IMR-90 (cell line): Measurements from ENCODE around the gene LRRC4C. TPM values are rescaled to one million over a fixed set of nuclear protein-coding genes. Genes with fewer than 3 reads are reported as not detected.

Source experiments
- ATAC-seq: fragments of 200-7000 bp; cut with Tn5 transposase; 2 replicates; pipeline ENCODE4 v1.9.1; 2020; ENCODE audit warnings: low read depth, mild to moderate bottlenecking, moderate library complexity
- BruUV-seq: library from RNA; stranded (reverse); fragments of 400-500 nt; replicated peaks from 2 replicates; lab custom pipeline; 2021; lab: Mats Ljungman, UMichigan
- CTCF ChIA-PET: fragments of 300-600 bp; formaldehyde crosslinking; extraction: SDS; loops from one replicate; lab custom pipeline; 2021; ENCODE audit warnings: antibody characterized with exemption; lab: Yijun Ruan, JAX
- POLR2A ChIA-PET: fragments of 300-600 bp; sonication (Branson Sonifier 250); formaldehyde crosslinking; loops from one replicate; lab custom pipeline; 2022; ENCODE audit warnings: antibody characterized with exemption; ENCODE audit not compliant: unreplicated experiment; lab: Charles Lee
- DNase-seq: peaks from one replicate; pipeline ENCODE4 v3.0.0; 2013
- H2AFZ ChIP-seq: replicated peaks from 2 replicates; pipeline ENCODE3; 2013; ENCODE audit warnings: low read length, mild to moderate bottlenecking; ENCODE audit not compliant: poor library complexity
- H2AK5ac ChIP-seq: 2 replicates; pipeline ENCODE4 v1.6.1; 2013; ENCODE audit warnings: low read depth, low read length, inconsistent platforms
- H2AK9ac ChIP-seq: replicated peaks from 2 replicates; pipeline ENCODE3; 2013; ENCODE audit warnings: mild to moderate bottlenecking, low read depth, low read length, moderate library complexity; ENCODE audit not compliant: poor library complexity
- H2BK120ac ChIP-seq: 2 replicates; pipeline ENCODE4 v1.6.1; 2013; ENCODE audit warnings: low read depth, low read length, inconsistent platforms
- H2BK15ac ChIP-seq: 3 replicates; pipeline ENCODE4 v1.6.1; 2013; ENCODE audit warnings: low read depth, low read length, inconsistent platforms
- H2BK20ac ChIP-seq: 2 replicates; pipeline ENCODE4 v1.6.1; 2013; ENCODE audit warnings: low read depth, mild to moderate bottlenecking, inconsistent platforms, low read length, moderate library complexity
- H2BK5ac ChIP-seq: 2 replicates; pipeline ENCODE4 v1.6.1; 2013; ENCODE audit warnings: mild to moderate bottlenecking, low read depth, low read length, inconsistent platforms; ENCODE audit not compliant: poor library complexity, severe bottlenecking
- H3K14ac ChIP-seq: replicated peaks from 2 replicates; pipeline ENCODE4 v1.6.1; 2013; ENCODE audit warnings: low read depth, low read length, inconsistent platforms
- H3K18ac ChIP-seq: 2 replicates; pipeline ENCODE4 v1.6.1; 2013; ENCODE audit warnings: low read depth, low read length, control low read depth
- H3K23ac ChIP-seq: 2 replicates; pipeline ENCODE4 v1.6.1; 2013; ENCODE audit warnings: low read depth, low read length, inconsistent platforms
- H3K27ac ChIP-seq: 2 replicates; pipeline ENCODE4 v1.5.1; 2013; ENCODE audit warnings: mild to moderate bottlenecking, control low read depth, low read length; ENCODE audit not compliant: insufficient read depth
- H3K27me3 ChIP-seq: 2 replicates; pipeline ENCODE4 v1.6.1; 2013; ENCODE audit warnings: low read length; ENCODE audit not compliant: control insufficient read depth, insufficient read depth
- H3K36me3 ChIP-seq: 2 replicates; pipeline ENCODE4 v1.6.1; 2013; ENCODE audit warnings: low read length, mixed read lengths; ENCODE audit not compliant: control insufficient read depth, insufficient read depth
- H3K4ac ChIP-seq: 2 replicates; pipeline ENCODE4 v1.6.1; 2013; ENCODE audit warnings: low read depth, low read length, inconsistent platforms
- H3K4me1 ChIP-seq: 2 replicates; pipeline ENCODE4 v1.6.1; 2013; ENCODE audit warnings: low read length, mixed read lengths; ENCODE audit not compliant: control insufficient read depth, insufficient read depth
- H3K4me2 ChIP-seq: 2 replicates; pipeline ENCODE4 v1.6.1; 2013; ENCODE audit warnings: low read depth, mild to moderate bottlenecking, control low read depth, low read length, moderate library complexity
- H3K4me3 ChIP-seq: 2 replicates; pipeline ENCODE4 v1.5.1; 2013; ENCODE audit warnings: low read depth, mild to moderate bottlenecking, control low read depth, low read length, moderate library complexity; ENCODE audit not compliant: insufficient read depth
- H3K56ac ChIP-seq: 2 replicates; pipeline ENCODE4 v1.6.1; 2013; ENCODE audit warnings: low read length, inconsistent platforms; ENCODE audit not compliant: insufficient read depth; ENCODE audit errors: extremely low read depth
- H3K79me1 ChIP-seq, 2 experiments: 2 replicates each; pipeline ENCODE4 v1.6.1; 2013; ENCODE audit warnings: low read length in 2 of 2, inconsistent platforms in 1 of 2, low read depth in 1 of 2
- H3K9ac ChIP-seq: 2 replicates; pipeline ENCODE4 v1.6.1; 2013; ENCODE audit warnings: low read depth, low read length, control low read depth
- H3K9me1 ChIP-seq: 2 replicates; pipeline ENCODE4 v1.6.1; 2013; ENCODE audit warnings: low read length, inconsistent platforms; ENCODE audit not compliant: insufficient read depth
- H3K9me3 ChIP-seq: 2 replicates; pipeline ENCODE4 v1.6.1; 2013; ENCODE audit warnings: low read length; ENCODE audit not compliant: control insufficient read depth, insufficient read depth
- H4K20me1 ChIP-seq: 2 replicates; pipeline ENCODE4 v1.6.1; 2013; ENCODE audit warnings: low read length, inconsistent platforms; ENCODE audit not compliant: insufficient read depth
- H4K5ac ChIP-seq: 2 replicates; pipeline ENCODE4 v1.6.1; 2013; ENCODE audit warnings: mild to moderate bottlenecking, low read depth, low read length, control low read depth
- H4K8ac ChIP-seq, 2 experiments: 2 replicates each; pipeline ENCODE4 v1.6.1; 2013; ENCODE audit warnings: low read depth in 2 of 2, low read length in 2 of 2, control low read depth in 1 of 2, inconsistent platforms in 1 of 2
- H4K91ac ChIP-seq: 2 replicates; pipeline ENCODE4 v1.6.1; 2013; ENCODE audit warnings: low read depth, low read length, inconsistent platforms; ENCODE audit not compliant: insufficient read depth
- BHLHE40 ChIP-seq: fragments of 150-350 bp; IDR thresholded peaks from 2 replicates; pipeline ENCODE4 v1.6.1; 2016; ENCODE audit warnings: mild to moderate bottlenecking, low read depth, low read length
- CEBPB ChIP-seq: IDR thresholded peaks from 2 replicates; pipeline ENCODE4 v1.6.1; 2012; ENCODE audit warnings: low read depth, low read length, improper control_type of control experiment
- CHD1 ChIP-seq: IDR thresholded peaks from 2 replicates; pipeline ENCODE4 v1.6.1; 2012; ENCODE audit warnings: low read depth, low read length, improper control_type of control experiment
- FOS ChIP-seq: fragments of 150-350 bp; IDR thresholded peaks from 2 replicates; pipeline ENCODE4 v1.6.1; 2016; ENCODE audit warnings: low read depth, low read length
- MAFK ChIP-seq: IDR thresholded peaks from 2 replicates; pipeline ENCODE4 v1.6.1; 2012; ENCODE audit warnings: low read depth, low read length, improper control_type of control experiment
- MAZ ChIP-seq: IDR thresholded peaks from 2 replicates; pipeline ENCODE4 v1.6.1; 2012; ENCODE audit warnings: low read depth, mild to moderate bottlenecking, low read length, improper control_type of control experiment, moderate library complexity, borderline replicate concordance
- MXI1 ChIP-seq: IDR thresholded peaks from 2 replicates; pipeline ENCODE4 v1.6.1; 2012; ENCODE audit warnings: low read depth, mild to moderate bottlenecking, low read length, moderate library complexity, borderline replicate concordance
- NFE2L2 ChIP-seq: fragments of 150-350 bp; IDR thresholded peaks from 2 replicates; pipeline ENCODE4 v1.6.1; 2016; ENCODE audit warnings: low read depth, mild to moderate bottlenecking, low read length
- POLR2A ChIP-seq: IDR thresholded peaks from 2 replicates; pipeline ENCODE4 v1.6.1; 2012; ENCODE audit warnings: mild to moderate bottlenecking, low read depth, low read length
- RAD21 ChIP-seq: IDR thresholded peaks from 2 replicates; pipeline ENCODE4 v1.6.1; 2012; ENCODE audit warnings: low read length, improper control_type of control experiment
- RCOR1 ChIP-seq: IDR thresholded peaks from 2 replicates; pipeline ENCODE4 v1.6.1; 2012; ENCODE audit warnings: mild to moderate bottlenecking, low read length, improper control_type of control experiment; ENCODE audit not compliant: insufficient replicate concordance
- RFX5 ChIP-seq: IDR thresholded peaks from 2 replicates; pipeline ENCODE4 v1.8.0; 2012; ENCODE audit warnings: low read depth, mild to moderate bottlenecking, low read length, moderate library complexity
- SMC3 ChIP-seq: fragments of 150-350 bp; IDR thresholded peaks from 2 replicates; pipeline ENCODE4 v1.6.1; 2016; ENCODE audit warnings: low read depth, mild to moderate bottlenecking, antibody characterized with exemption, low read length, moderate library complexity
- WGBS, 2 experiments: methylation state at CpG; one replicate each; pipeline versions ENCODE4 v1.1.5 to v1.1.7; 2013; ENCODE audit warnings: missing lambda C conversion rate in 2 of 2; ENCODE audit not compliant: insufficient read length in 1 of 2; ENCODE audit errors: extremely low coverage in 2 of 2; 5-methylcytosine and 5-hydroxymethylcytosine counted together
- dilution Hi-C: fragments of 300-500 bp; cut with HindIII; formaldehyde crosslinking; loops from one replicate; pipeline ENCODE4 v1.14.3; 2018; ENCODE audit warnings: low sequenced_read_pairs; ENCODE audit not compliant: unreplicated experiment
- in situ Hi-C: fragments of 300-500 bp; cut with MboI; formaldehyde crosslinking; loops from 3 replicates; pipeline ENCODE4 v1.14.3; 2019; ENCODE audit warnings: low sequenced_read_pairs, inconsistent platforms, mixed read lengths
- intact Hi-C: fragments of 100-400 bp; cut with micrococcal nuclease; formaldehyde crosslinking; loops from 2 replicates; pipeline ENCODE4 v1.10.0; 2022
- polyA plus RNA-seq, 3 experiments: library from polyadenylated mRNA; depleted of rRNA; stranded (reverse); fragments of >200 nt; gene quantifications; 2 replicates each; pipeline ENCODE4 v1.2.3, GENCODE V29; 2012; ENCODE audit warnings: low replicate concordance in 1 of 3
- total RNA-seq: library from RNA; depleted of rRNA; stranded (reverse); fragments of >200 nt; gene quantifications from 2 replicates; pipeline ENCODE4 v1.2.3, GENCODE V29; 2012
- TF ChIP-seq, protein P1 (sequence below): conservative IDR thresholded peaks from 2 replicates; pipeline ENCODE4 v1.5.1; 2012; ENCODE audit warnings: mild to moderate bottlenecking, low read depth, low read length, improper control_type of control experiment
- TF ChIP-seq, protein P2 (sequence below): fragments of 150-350 bp; IDR thresholded peaks from 2 replicates; pipeline ENCODE4 v1.6.1; 2016; ENCODE audit warnings: low read depth, mild to moderate bottlenecking, low read length, moderate library complexity, borderline replicate concordance
- TF ChIP-seq, protein P3 (sequence below): fragments of 150-350 bp; IDR thresholded peaks from 2 replicates; pipeline ENCODE4 v1.6.1; 2017; ENCODE audit warnings: mild to moderate bottlenecking, antibody characterized with exemption, low read length, low read depth

Gene LRRC4C
- total and polyA plus RNA-seq, 2 of the 4 experiments (the other 2 are of a cell fraction) = under 0.01 to 0.03 TPM

DNA sequence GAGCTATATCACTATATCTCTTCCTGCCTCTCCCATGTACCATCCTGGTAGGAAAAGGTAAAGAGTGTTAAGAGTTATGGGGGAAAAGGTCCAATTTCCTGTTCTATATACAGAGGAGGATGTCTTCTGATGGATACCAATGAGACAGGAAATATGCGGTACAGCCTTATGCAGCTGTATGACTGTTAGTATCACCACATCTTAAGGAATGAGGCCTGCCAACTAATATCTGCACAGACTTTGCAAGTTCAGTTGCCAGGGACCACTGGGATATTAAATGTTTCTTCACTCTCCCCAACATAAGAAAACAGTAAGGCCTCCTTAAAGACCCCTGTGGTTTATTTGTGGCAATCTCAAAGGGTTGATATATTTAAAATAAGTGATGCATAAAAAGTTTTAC is 1182.5 kb downstream of the LRRC4C start:
- in situ Hi-C loops (no loop called here), intact Hi-C loops (no loop called here), dilution Hi-C loops (no loop called here)
- ChIA-PET POLR2A (no interaction called here), CTCF (no interaction called here)
- no CpG with 5 or more reads among the region's 1 CpG for WGBS, 2 experiments
- no peak overlapping the region for H3K27ac ChIP-seq
- H3K79me1 ChIP-seq = no peaks in the 10 kb centered on the region
- H2AK5ac ChIP-seq = no peak overlapping the region
- ATAC-seq (no peak), DNase-seq (no peak)
- H3K9ac ChIP-seq = no peak overlapping the region
- H2AK9ac ChIP-seq = no peak overlapping the region
- no TSS peak for BruUV-seq
- no peaks in the 10 kb centered on the region for H3K9me3 ChIP-seq
- H3K27me3 ChIP-seq = no peaks in the 10 kb centered on the region
- H3K18ac ChIP-seq = no peak overlapping the region
- H2BK120ac ChIP-seq = no peak overlapping the region
- TF ChIP-seq, protein P1, sequence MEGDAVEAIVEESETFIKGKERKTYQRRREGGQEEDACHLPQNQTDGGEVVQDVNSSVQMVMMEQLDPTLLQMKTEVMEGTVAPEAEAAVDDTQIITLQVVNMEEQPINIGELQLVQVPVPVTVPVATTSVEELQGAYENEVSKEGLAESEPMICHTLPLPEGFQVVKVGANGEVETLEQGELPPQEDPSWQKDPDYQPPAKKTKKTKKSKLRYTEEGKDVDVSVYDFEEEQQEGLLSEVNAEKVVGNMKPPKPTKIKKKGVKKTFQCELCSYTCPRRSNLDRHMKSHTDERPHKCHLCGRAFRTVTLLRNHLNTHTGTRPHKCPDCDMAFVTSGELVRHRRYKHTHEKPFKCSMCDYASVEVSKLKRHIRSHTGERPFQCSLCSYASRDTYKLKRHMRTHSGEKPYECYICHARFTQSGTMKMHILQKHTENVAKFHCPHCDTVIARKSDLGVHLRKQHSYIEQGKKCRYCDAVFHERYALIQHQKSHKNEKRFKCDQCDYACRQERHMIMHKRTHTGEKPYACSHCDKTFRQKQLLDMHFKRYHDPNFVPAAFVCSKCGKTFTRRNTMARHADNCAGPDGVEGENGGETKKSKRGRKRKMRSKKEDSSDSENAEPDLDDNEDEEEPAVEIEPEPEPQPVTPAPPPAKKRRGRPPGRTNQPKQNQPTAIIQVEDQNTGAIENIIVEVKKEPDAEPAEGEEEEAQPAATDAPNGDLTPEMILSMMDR = no peak
- TF ChIP-seq SMC3 = no peak
- TF ChIP-seq RAD21 = no peak
- TF ChIP-seq BHLHE40 = no peak
- no peak for TF ChIP-seq RFX5
- TF ChIP-seq MAZ = no peak
- no peak for TF ChIP-seq RCOR1
- no peak for TF ChIP-seq CHD1
- no peak for TF ChIP-seq POLR2A
- no peak for TF ChIP-seq CEBPB
- TF ChIP-seq MAFK = no peak
- TF ChIP-seq, protein P2, sequence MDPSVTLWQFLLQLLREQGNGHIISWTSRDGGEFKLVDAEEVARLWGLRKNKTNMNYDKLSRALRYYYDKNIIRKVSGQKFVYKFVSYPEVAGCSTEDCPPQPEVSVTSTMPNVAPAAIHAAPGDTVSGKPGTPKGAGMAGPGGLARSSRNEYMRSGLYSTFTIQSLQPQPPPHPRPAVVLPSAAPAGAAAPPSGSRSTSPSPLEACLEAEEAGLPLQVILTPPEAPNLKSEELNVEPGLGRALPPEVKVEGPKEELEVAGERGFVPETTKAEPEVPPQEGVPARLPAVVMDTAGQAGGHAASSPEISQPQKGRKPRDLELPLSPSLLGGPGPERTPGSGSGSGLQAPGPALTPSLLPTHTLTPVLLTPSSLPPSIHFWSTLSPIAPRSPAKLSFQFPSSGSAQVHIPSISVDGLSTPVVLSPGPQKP = no peak
- TF ChIP-seq FOS = no peak
- no peak for TF ChIP-seq NFE2L2
- no peak for TF ChIP-seq MXI1
- TF ChIP-seq, protein P3, sequence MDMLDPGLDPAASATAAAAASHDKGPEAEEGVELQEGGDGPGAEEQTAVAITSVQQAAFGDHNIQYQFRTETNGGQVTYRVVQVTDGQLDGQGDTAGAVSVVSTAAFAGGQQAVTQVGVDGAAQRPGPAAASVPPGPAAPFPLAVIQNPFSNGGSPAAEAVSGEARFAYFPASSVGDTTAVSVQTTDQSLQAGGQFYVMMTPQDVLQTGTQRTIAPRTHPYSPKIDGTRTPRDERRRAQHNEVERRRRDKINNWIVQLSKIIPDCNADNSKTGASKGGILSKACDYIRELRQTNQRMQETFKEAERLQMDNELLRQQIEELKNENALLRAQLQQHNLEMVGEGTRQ = no peak
- no peaks in the 10 kb centered on the region for H3K9me1 ChIP-seq
- H3K4me1 ChIP-seq = no peaks in the 10 kb centered on the region
- no peak overlapping the region for H3K14ac ChIP-seq
- H4K20me1 ChIP-seq = no peaks in the 10 kb centered on the region
- H3K36me3 ChIP-seq = no peaks in the 10 kb centered on the region
- no peak overlapping the region for H4K91ac ChIP-seq
- H3K4ac ChIP-seq = no peak overlapping the region
- H2BK20ac ChIP-seq = no peak overlapping the region
- H2BK15ac ChIP-seq = no peak overlapping the region
- H4K5ac ChIP-seq = no peak overlapping the region
- H2BK5ac ChIP-seq = no peak overlapping the region
- H3K4me2 ChIP-seq = no peak overlapping the region
- no peak overlapping the region for H3K56ac ChIP-seq
- H4K8ac ChIP-seq = no peak overlapping the region
- H3K4me3 ChIP-seq = no peak overlapping the region
- no peak overlapping the region for H2AFZ ChIP-seq
- no peak overlapping the region for H3K23ac ChIP-seq
